Activated CD8-positive, alpha-beta T cell treated with anti-CD3 and anti-CD28 coated beads, Interleukin-2, amount 10 ng/mL, durations not matched to agents 7 days and 5 days (primary cell): Measurements from ENCODE around the gene DPH1. TPM values are rescaled to one million over a fixed set of nuclear protein-coding genes. Genes with fewer than 3 reads are reported as not detected.

Source experiments
- ATAC-seq: fragments of 150-1000 bp; cut with Tn5 transposase; one replicate; pipeline ENCODE4 v1.10.0; 2021; ENCODE audit warnings: moderate library complexity
- CTCF ChIA-PET: fragments of 350-600 bp; sonication (Branson Sonifier 250); formaldehyde crosslinking; loops from one replicate; lab custom pipeline; 2021; ENCODE audit warnings: antibody characterized with exemption; lab: Charles Lee
- POLR2A ChIA-PET: fragments of 350-600 bp; sonication (Branson Sonifier 250); formaldehyde crosslinking; loops from one replicate; lab custom pipeline; 2021; ENCODE audit warnings: antibody characterized with exemption; lab: Charles Lee
- DNase-seq: peaks from one replicate; pipeline ENCODE4 v3.0.0-alpha.2; 2020
- H3K27ac Mint-ChIP-seq: one replicate; pipeline ENCODE4 v1.8.0; 2021; ENCODE audit warnings: mild to moderate bottlenecking, mixed read lengths
- H3K27me3 Mint-ChIP-seq: one replicate; pipeline ENCODE4 v1.8.0; 2021; ENCODE audit warnings: low read depth, mixed read lengths
- H3K36me3 Mint-ChIP-seq: one replicate; pipeline ENCODE4 v1.8.0; 2021; ENCODE audit warnings: low read depth, mixed read lengths
- H3K4me1 Mint-ChIP-seq: one replicate; pipeline ENCODE4 v1.8.0; 2021; ENCODE audit warnings: low read depth, mixed read lengths
- H3K4me3 Mint-ChIP-seq: one replicate; pipeline ENCODE4 v1.8.0; 2021; ENCODE audit warnings: mild to moderate bottlenecking, mixed read lengths
- H3K9me3 Mint-ChIP-seq: one replicate; pipeline ENCODE4 v1.8.0; 2022; ENCODE audit warnings: mixed read lengths; ENCODE audit not compliant: insufficient read depth
- total RNA-seq, 2 experiments: library from RNA; stranded (reverse); gene quantifications; one replicate each; pipeline ENCODE4 v1.2.3, GENCODE V29; 2021

DPH1 gene
- total RNA-seq, 2 experiments from 2014 or later: 24.6 to 24.7 TPM

GRCh38 chr17:2034806-2035540, 5.0 kb downstream of the DPH1 start:
- ATAC-seq: no peak
- CTCF ChIA-PET: interaction anchor here (1.3 kb wide), 1 partner anchor 126 kb away, joined by 3 read pairs; no protein-coding TSS in a partner anchor
- Mint-ChIP-seq H3K36me3 (peaks cover 4% of the 10 kb centered on the region), H3K27ac (no peak overlapping the region), H3K9me3 (no peaks in the 10 kb centered on the region), H3K27me3 (no peaks in the 10 kb centered on the region), H3K4me1 (peaks cover 11% of the 10 kb centered on the region), H3K4me3 (no peak overlapping the region)
- no peak for DNase-seq
- POLR2A ChIA-PET: no interaction called here

GRCh38 chr17:2035541-2036488, 5.9 kb downstream of the DPH1 start:
- H3K27me3 Mint-ChIP-seq: no peaks in the 10 kb centered on the region
- H3K36me3 Mint-ChIP-seq: peaks cover 4% of the 10 kb centered on the region
- H3K9me3 Mint-ChIP-seq: no peaks in the 10 kb centered on the region
- POLR2A ChIA-PET: no interaction called here
- H3K4me1 Mint-ChIP-seq: peaks cover 7% of the 10 kb centered on the region
- DNase-seq (no peak), ATAC-seq (no peak)
- H3K27ac Mint-ChIP-seq: no peak overlapping the region
- no peak overlapping the region for H3K4me3 Mint-ChIP-seq
- CTCF ChIA-PET: interaction anchor here (1.3 to 2.1 kb wide), 2 partner anchors 19 to 127 kb away, joined by 3 to 8 read pairs; partner anchors contain the start of gene HIC1

GRCh38 chr17:2037155-2037554, 7.2 kb downstream of the DPH1 start:
- ChIA-PET POLR2A (no interaction called here), CTCF (interaction anchor here (0.6 to 2.1 kb wide), 2 partner anchors 18 to 228 kb away, joined by 3 to 8 read pairs; partner anchors contain the start of gene HIC1)

GRCh38 chr17:2040219-2040827, 10.4 kb downstream of the DPH1 start:
- Mint-ChIP-seq H3K4me3 (peak overlapping the region; percentile 48), H3K4me1 (peaks cover 24% of the 10 kb centered on the region), H3K9me3 (no peaks in the 10 kb centered on the region), H3K36me3 (peaks cover 29% of the 10 kb centered on the region), H3K27me3 (no peaks in the 10 kb centered on the region), H3K27ac (no peak overlapping the region)
- DNase-seq (no peak), ATAC-seq (no peak)
- ChIA-PET POLR2A (no interaction called here), CTCF (interaction anchor here (1.0 to 1.3 kb wide), 3 partner anchors 131 to 312 kb away, joined by 3 to 5 read pairs (median 3); no protein-coding TSS in a partner anchor)

More at GRCh38 chr17:2037155-2037554, 7.2 kb downstream of the DPH1 start:
- ATAC-seq (no peak), DNase-seq (no peak)
- Mint-ChIP-seq H3K4me3 (no peak overlapping the region), H3K27ac (no peak overlapping the region), H3K4me1 (peaks cover 7% of the 10 kb centered on the region), H3K36me3 (peaks cover 5% of the 10 kb centered on the region), H3K9me3 (no peaks in the 10 kb centered on the region), H3K27me3 (no peaks in the 10 kb centered on the region)

- ATAC-seq (no peak), DNase-seq (no peak)
- Mint-ChIP-seq H3K36me3 (peaks cover 29% of the 10 kb centered on the region), H3K4me1 (peaks cover 24% of the 10 kb centered on the region), H3K27me3 (no peaks in the 10 kb centered on the region), H3K9me3 (no peaks in the 10 kb centered on the region), H3K27ac (no peak overlapping the region), H3K4me3 (peak overlapping the region; percentile 48)
- ChIA-PET CTCF (interaction anchor here (1.0 to 1.3 kb wide), 3 partner anchors 132 to 312 kb away, joined by 3 to 5 read pairs (median 3); no protein-coding TSS in a partner anchor), POLR2A (no interaction called here)
Observed at GRCh38 chr17:2040942-2041560, 11.1 kb downstream of the DPH1 start.

- Mint-ChIP-seq H3K4me1 (peaks cover 24% of the 10 kb centered on the region), H3K27ac (peak within 1 kb of the TSS; percentile 92), H3K4me3 (peak within 1 kb of the TSS; percentile 81), H3K36me3 (peaks cover 28% of the 10 kb centered on the region), H3K9me3 (no peaks in the 10 kb centered on the region), H3K27me3 (no peaks in the 10 kb centered on the region)
- DNase-seq (peak; percentile 98), ATAC-seq (peak; percentile 90)
- POLR2A ChIA-PET: interaction anchor here (1.2 kb wide), 1 partner anchor 325 kb away, joined by 5 read pairs; no protein-coding TSS in a partner anchor
- CTCF ChIA-PET: interaction anchor here (0.7 to 1.1 kb wide), 2 partner anchors 133 to 311 kb away, joined by 3 read pairs; no protein-coding TSS in a partner anchor
Observed at GRCh38 chr17:2041561-2042389, 11.8 kb downstream of the DPH1 start, which contains the start of gene OVCA2. TSS of gene OVCA2 (plus strand) at chr17:2042022. CDS start at chr17:2042048, 26 bp downstream.

- Mint-ChIP-seq H3K27me3 (no peaks in the 10 kb centered on the region), H3K27ac (peak overlapping the region; percentile 92), H3K9me3 (no peaks in the 10 kb centered on the region), H3K4me3 (peak overlapping the region; percentile 81), H3K36me3 (peaks cover 26% of the 10 kb centered on the region), H3K4me1 (peaks cover 24% of the 10 kb centered on the region)
- POLR2A ChIA-PET: interaction anchor here (0.9 to 1.2 kb wide), 2 partner anchors 171 to 325 kb away, joined by 3 to 5 read pairs; no protein-coding TSS in a partner anchor
- DNase-seq (no peak), ATAC-seq (no peak)
- CTCF ChIA-PET: interaction anchor here (0.7 kb wide), 1 partner anchor 134 kb away, joined by 3 read pairs; no protein-coding TSS in a partner anchor
Observed at GRCh38 chr17:2042390-2042847, 12.5 kb downstream of the DPH1 start.

GRCh38 chr17:2042933-2043332, 13.0 kb downstream of the DPH1 start:
- Mint-ChIP-seq H3K4me1 (peaks cover 24% of the 10 kb centered on the region), H3K36me3 (peaks cover 26% of the 10 kb centered on the region), H3K27ac (peak overlapping the region; percentile 92), H3K4me3 (peak overlapping the region; percentile 81), H3K27me3 (no peaks in the 10 kb centered on the region), H3K9me3 (no peaks in the 10 kb centered on the region)
- no peak for DNase-seq
- ATAC-seq: no peak
- CTCF ChIA-PET: no interaction called here
- POLR2A ChIA-PET: interaction anchor here (0.9 to 1.2 kb wide), 3 partner anchors 15 to 326 kb away, joined by 3 to 5 read pairs (median 4); no protein-coding TSS in a partner anchor

GRCh38 chr17:2043785-2044184, 13.8 kb downstream of the DPH1 start:
- POLR2A ChIA-PET: interaction anchor here (0.6 to 1.1 kb wide), 2 partner anchors 14 to 232 kb away, joined by 3 to 4 read pairs; no protein-coding TSS in a partner anchor
- CTCF ChIA-PET: no interaction called here
- Mint-ChIP-seq H3K36me3 (peaks cover 26% of the 10 kb centered on the region), H3K4me3 (peak overlapping the region; percentile 56), H3K27me3 (no peaks in the 10 kb centered on the region), H3K9me3 (no peaks in the 10 kb centered on the region), H3K27ac (no peak overlapping the region), H3K4me1 (peaks cover 26% of the 10 kb centered on the region)
- no peak for ATAC-seq
- no peak for DNase-seq
